ENCODE data around the gene KSR2. TPM values are rescaled to one million over a fixed set of nuclear protein-coding genes. Genes with fewer than 3 reads are reported as not detected.
"Not testable (repeated sequence)": the region's sequence is repeated elsewhere in the genome, so short reads cannot be mapped to it uniquely, and the experiment has no call there.

The KSR2 gene
- total RNA-seq, 1 donor from 2014 or later = 0.30 TPM

DNA sequence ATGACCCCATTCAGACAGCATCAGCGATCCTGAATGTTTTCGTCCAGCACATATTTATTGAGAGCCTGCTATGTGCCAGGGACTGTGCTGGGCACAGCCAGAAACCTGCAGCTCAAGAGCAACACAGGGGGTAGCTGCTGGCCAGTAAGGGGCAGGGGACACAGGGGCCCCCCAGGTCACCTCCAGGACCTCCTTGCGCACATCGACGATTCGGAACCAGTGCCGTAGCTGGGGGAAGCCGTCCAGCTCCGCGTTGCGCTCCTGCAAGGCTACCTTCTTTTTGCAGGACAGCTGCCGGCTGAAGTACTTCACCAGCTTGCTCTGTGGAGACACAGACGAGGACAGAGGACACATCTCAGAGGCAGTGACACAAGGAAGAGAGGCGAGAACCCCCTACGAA is 108.7 kb downstream of the KSR2 start:
- Histone ChIP-seq H4K20me1 (ENCODE audit: low read depth) (no peaks in the 10 kb centered on the region), H3K79me2 (ENCODE audit: low read depth) (no peaks in the 10 kb centered on the region), H3K4me2 (no peak overlapping the region), H3K4me3 (no peak overlapping the region), H3K27ac (no peak overlapping the region), H3K4me1 (no peaks in the 10 kb centered on the region), H3K9me3 (ENCODE audit: low read depth) (no peaks in the 10 kb centered on the region), H3K27me3 (no peaks in the 10 kb centered on the region), H3F3A (ENCODE audit: low read depth) (no peaks in the 10 kb centered on the region), H3K36me3 (no peaks in the 10 kb centered on the region), H3K9ac (no peak overlapping the region), H2AFZ (replicated peaks) (no peak overlapping the region)
- H3K4me3 Mint-ChIP-seq = no peak overlapping the region
- no peak for DNase-seq (ENCODE audit: low spot score)
- TF ChIP-seq EZH2 (IDR thresholded peaks at IDR 0.05) = no peak
- TF ChIP-seq EZH2phosphoT487 (IDR thresholded peaks at IDR 0.05) = no peak
- TF ChIP-seq, protein P1, sequence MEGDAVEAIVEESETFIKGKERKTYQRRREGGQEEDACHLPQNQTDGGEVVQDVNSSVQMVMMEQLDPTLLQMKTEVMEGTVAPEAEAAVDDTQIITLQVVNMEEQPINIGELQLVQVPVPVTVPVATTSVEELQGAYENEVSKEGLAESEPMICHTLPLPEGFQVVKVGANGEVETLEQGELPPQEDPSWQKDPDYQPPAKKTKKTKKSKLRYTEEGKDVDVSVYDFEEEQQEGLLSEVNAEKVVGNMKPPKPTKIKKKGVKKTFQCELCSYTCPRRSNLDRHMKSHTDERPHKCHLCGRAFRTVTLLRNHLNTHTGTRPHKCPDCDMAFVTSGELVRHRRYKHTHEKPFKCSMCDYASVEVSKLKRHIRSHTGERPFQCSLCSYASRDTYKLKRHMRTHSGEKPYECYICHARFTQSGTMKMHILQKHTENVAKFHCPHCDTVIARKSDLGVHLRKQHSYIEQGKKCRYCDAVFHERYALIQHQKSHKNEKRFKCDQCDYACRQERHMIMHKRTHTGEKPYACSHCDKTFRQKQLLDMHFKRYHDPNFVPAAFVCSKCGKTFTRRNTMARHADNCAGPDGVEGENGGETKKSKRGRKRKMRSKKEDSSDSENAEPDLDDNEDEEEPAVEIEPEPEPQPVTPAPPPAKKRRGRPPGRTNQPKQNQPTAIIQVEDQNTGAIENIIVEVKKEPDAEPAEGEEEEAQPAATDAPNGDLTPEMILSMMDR (IDR thresholded peaks at IDR 0.05) = no peak
- peaks cover 3% of the 10 kb centered on the region for H3K27me3 Mint-ChIP-seq (ENCODE audit: insufficient read depth, low read depth)
- H3K27ac Mint-ChIP-seq = no peak overlapping the region
- peaks cover 2% of the 10 kb centered on the region for H3K9me3 Mint-ChIP-seq
- H3K4me1 Mint-ChIP-seq = no peaks in the 10 kb centered on the region
- H3K36me3 Mint-ChIP-seq = no peaks in the 10 kb centered on the region

DNA sequence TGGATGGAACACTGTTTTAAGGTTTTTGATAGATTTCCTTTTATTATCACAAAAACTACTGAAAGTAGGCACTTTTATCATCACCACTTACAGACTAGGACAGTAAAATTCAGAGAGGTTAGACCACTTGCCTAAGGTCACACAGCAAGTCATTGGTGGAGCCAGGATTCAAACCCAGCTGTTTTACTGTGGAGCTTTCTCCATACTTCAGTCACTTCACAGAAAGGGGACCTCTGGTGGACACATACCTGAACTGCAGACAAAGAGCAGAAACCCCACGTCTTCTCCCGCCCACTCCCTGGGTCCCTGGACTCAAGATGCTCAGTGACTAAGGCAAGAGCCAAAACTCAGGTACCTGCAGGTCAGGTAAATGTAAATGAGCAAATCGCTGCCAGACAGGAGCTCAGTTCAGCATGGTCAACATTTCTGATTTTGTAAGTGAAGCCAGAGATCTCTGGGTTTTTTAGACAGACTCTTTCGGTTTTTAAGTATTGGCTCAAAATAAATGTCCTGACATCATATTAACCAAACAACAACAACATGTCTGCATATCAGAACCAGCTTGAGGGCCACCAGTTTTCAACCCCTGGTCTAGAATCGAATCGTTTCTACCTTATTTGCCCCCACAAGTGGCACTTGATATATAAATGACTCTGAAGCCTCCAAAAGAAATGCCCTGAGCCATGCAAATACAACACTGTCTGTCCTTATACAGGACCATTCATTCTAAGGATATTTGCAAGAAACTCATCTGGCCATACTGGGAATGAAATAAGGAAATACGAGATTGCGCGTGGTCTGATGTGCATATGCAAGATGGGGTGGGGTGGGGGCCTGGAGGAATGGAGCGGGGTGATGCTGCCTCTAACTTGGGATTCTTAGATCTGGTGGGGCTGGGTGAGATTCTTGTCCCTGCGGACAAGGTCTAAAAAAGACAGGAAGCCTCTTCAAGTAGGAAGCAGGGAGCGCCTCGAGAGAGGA is 110.9 kb downstream of the KSR2 start:
- H3K4me3 Mint-ChIP-seq = no peak overlapping the region
- no peak overlapping the region for H3K4me3 ChIP-seq
- no peaks in the 10 kb centered on the region for H3K79me2 ChIP-seq (ENCODE audit: low read depth)
- H3K27me3 ChIP-seq = no peaks in the 10 kb centered on the region
- H2AFZ ChIP-seq (replicated peaks) = no peak overlapping the region
- DNase-seq (ENCODE audit: low spot score) = peak; percentile 67
- no peaks in the 10 kb centered on the region for H3K36me3 ChIP-seq
- no peaks in the 10 kb centered on the region for H4K20me1 ChIP-seq (ENCODE audit: low read depth)
- no peaks in the 10 kb centered on the region for H3K4me1 Mint-ChIP-seq
- no peak overlapping the region for H3K27ac ChIP-seq
- H3K4me1 ChIP-seq = no peaks in the 10 kb centered on the region
- peaks cover 3% of the 10 kb centered on the region for H3K27me3 Mint-ChIP-seq (ENCODE audit: insufficient read depth, low read depth)
- no peaks in the 10 kb centered on the region for H3F3A ChIP-seq (ENCODE audit: low read depth)
- H3K4me2 ChIP-seq = no peak overlapping the region
- H3K9me3 ChIP-seq (ENCODE audit: low read depth) = no peaks in the 10 kb centered on the region
- no peak overlapping the region for H3K27ac Mint-ChIP-seq
- H3K9me3 Mint-ChIP-seq = peaks cover 4% of the 10 kb centered on the region
- H3K9ac ChIP-seq = no peak overlapping the region
- no peak for TF ChIP-seq EZH2 (IDR thresholded peaks at IDR 0.05)
- TF ChIP-seq, protein P1 (IDR thresholded peaks at IDR 0.05) = peak; percentile 71
- no peaks in the 10 kb centered on the region for H3K36me3 Mint-ChIP-seq

DNA sequence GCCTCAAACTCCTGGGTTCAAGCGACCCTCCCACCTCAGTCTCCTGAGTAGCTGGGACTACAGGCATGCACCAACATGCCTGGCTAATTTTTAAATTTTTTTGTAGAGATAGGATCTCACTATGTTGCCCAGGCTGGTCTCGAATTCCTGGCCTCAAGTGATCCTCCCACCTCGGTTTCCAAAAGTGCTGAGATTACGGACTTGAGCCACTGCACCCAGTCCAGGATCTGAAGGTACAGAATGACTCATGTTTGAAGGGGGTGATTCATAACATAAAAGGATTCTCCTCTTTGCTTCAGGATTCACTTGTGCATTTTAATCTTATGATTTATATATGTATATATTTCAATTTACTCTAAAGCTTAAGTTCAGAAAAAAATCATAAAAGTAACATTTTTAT is 111.7 kb downstream of the KSR2 start:
- not testable (repeated sequence) for H3K9me3 ChIP-seq (ENCODE audit: low read depth); H3K27ac Mint-ChIP-seq; H2AFZ ChIP-seq (replicated peaks); H3K4me2 ChIP-seq; H3K27ac ChIP-seq; H3K36me3 Mint-ChIP-seq; H3K9me3 Mint-ChIP-seq; H3K79me2 ChIP-seq (ENCODE audit: low read depth); H3K9ac ChIP-seq; DNase-seq (ENCODE audit: low spot score); H3K4me1 Mint-ChIP-seq; H3K4me1 ChIP-seq; H3F3A ChIP-seq (ENCODE audit: low read depth); H3K4me3 Mint-ChIP-seq; H3K36me3 ChIP-seq; H3K27me3 ChIP-seq; H3K27me3 Mint-ChIP-seq (ENCODE audit: insufficient read depth, low read depth); H3K4me3 ChIP-seq; H4K20me1 ChIP-seq (ENCODE audit: low read depth)

DNA sequence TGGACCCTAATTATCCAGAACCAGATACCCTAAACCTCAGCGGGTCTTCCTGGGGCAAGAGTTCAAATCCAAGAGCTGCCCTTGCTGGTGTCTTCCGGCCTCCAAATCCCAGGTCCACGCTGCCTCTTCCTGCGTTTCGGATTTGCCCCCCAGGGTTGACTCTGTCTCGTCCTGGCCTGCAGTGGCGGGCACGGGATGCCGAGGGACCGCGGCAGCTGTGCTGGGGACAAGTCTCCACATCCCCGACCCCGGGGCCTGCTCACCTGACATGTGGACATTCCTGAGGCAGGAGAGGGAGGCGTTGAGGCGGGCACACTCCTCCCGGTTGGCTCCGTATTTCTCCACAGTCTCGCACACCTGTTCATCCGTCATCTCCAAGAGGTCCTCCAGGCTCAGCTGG is 113.6 kb downstream of the KSR2 start:
- H4K20me1 ChIP-seq (ENCODE audit: low read depth) = no peaks in the 10 kb centered on the region
- no peaks in the 10 kb centered on the region for H3K9me3 ChIP-seq (ENCODE audit: low read depth)
- H3K9me3 Mint-ChIP-seq = peaks cover 4% of the 10 kb centered on the region
- H3K4me1 Mint-ChIP-seq = no peaks in the 10 kb centered on the region
- H3K4me2 ChIP-seq = no peak overlapping the region
- no peak overlapping the region for H2AFZ ChIP-seq (replicated peaks)
- H3K4me3 Mint-ChIP-seq = no peak overlapping the region
- no peak overlapping the region for H3K4me3 ChIP-seq
- H3K36me3 ChIP-seq = no peaks in the 10 kb centered on the region
- DNase-seq (ENCODE audit: low spot score) = no peak
- no peak overlapping the region for H3K27ac ChIP-seq
- H3K27ac Mint-ChIP-seq = peak overlapping the region; percentile 42
- no peaks in the 10 kb centered on the region for H3F3A ChIP-seq (ENCODE audit: low read depth)
- H3K9ac ChIP-seq = no peak overlapping the region
- no peaks in the 10 kb centered on the region for H3K79me2 ChIP-seq (ENCODE audit: low read depth)
- TF ChIP-seq EZH2 (IDR thresholded peaks at IDR 0.05) (no peak), EZH2phosphoT487 (IDR thresholded peaks at IDR 0.05) (no peak)
- TF ChIP-seq, protein P1 (IDR thresholded peaks at IDR 0.05) = no peak
- H3K4me1 ChIP-seq = no peaks in the 10 kb centered on the region
- H3K27me3 Mint-ChIP-seq (ENCODE audit: insufficient read depth, low read depth) = peaks cover 4% of the 10 kb centered on the region
- H3K36me3 Mint-ChIP-seq = no peaks in the 10 kb centered on the region
- H3K27me3 ChIP-seq = no peaks in the 10 kb centered on the region
